ENCODE data around the gene PIBF1.
"Not testable (repeated sequence)": the region's sequence is repeated elsewhere in the genome, so short reads cannot be mapped to it uniquely, and the experiment has no call there.

The PIBF1 gene

DNA sequence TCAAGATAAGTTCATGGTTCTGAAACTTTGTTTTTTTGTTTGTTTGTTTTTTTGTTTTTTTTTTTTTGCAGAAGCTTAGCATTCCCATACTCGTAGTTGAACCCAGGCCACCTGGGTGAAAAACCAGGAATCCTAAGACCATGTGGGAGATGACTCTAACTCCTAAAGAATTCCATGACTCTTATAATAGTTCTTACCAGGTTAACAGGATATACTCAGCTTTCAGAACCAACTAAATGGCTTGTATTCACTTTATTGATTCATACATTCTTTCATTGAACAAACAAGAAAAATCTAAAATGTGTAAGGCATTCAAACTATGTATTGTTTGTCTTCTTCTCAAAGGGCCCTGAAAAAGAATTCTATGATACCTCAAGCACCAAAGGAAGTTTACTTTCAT lies 236.4 kb downstream of the PIBF1 start:
- no peak for DNase-seq (ENCODE audit: low spot score)

- DNase-seq (ENCODE audit: low spot score), result no peak
These were observed 243.5 kb downstream of the PIBF1 start for GRCh38 chr13:73025217-73026012.

GRCh38 chr13:73034901-73035300 lies 253.0 kb downstream of the PIBF1 start:
- no peak for DNase-seq (ENCODE audit: low spot score)

DNA sequence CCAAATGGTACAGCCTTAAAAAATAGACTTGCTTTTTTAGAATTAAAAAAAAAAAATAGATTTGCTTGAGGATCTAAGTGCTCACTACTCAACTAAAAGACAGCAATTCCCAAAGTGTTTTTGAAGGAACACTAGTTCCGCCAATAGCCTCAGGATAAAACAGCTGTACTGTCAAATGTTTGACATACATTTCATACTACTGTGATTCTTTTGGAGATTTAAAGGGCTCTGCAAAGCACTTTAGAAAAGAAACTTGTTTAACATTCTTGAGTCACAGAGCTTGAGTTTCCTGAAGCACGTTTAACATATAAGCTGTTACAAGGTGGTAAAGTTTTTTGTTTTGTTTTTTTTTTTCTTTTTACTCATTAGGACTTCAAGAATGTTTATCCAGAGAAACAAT lies 253.7 kb downstream of the PIBF1 start:
- DNase-seq (ENCODE audit: low spot score), result no peak

DNA sequence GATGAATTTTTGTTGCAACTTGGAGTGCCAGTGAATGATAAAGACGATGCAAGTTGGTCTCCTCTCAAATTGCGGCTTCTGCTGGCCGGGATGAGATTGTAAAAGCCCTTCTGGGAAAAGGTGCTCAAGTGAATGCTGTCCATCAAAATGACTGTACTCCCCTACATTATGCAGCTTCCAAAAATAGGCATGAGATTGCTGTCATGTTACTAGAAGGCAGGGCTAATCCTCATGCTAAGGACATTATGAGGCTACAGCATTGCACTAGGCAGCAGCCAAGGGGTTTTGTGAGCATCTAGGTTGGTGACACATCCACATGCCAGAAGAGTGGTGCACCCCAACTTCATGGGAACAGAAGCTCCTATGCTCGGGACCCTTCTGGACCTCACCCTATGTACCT lies 254.6 kb downstream of the PIBF1 start:
- no peak for DNase-seq (ENCODE audit: low spot score)

DNA sequence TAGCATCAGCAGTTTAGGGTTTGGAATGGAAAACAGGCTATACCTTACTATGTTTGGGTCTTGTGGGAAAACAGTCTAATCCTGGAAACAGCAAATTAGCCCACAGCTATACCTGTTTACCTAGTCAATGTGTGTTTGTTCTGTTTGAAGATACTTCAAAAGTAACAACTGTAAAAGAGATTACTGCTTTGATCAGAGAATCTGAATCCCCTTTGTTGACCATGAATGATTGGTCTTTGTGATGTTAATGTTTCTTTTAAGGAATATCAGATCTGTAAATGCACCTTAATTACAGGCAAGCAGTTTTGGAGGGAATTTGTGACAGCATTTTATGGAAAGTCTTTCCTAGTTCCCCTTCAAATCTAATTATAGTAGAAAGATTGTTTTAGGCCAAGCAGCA lies 256.1 kb downstream of the PIBF1 start:
- no peak for DNase-seq (ENCODE audit: low spot score)

GRCh38 chr13:73039201-73040108 lies 257.5 kb downstream of the PIBF1 start:
- no peak for DNase-seq (ENCODE audit: low spot score)

- DNase-seq (ENCODE audit: low spot score), result no peak
These were observed 258.6 kb downstream of the PIBF1 start for GRCh38 chr13:73040484-73040883.

DNA sequence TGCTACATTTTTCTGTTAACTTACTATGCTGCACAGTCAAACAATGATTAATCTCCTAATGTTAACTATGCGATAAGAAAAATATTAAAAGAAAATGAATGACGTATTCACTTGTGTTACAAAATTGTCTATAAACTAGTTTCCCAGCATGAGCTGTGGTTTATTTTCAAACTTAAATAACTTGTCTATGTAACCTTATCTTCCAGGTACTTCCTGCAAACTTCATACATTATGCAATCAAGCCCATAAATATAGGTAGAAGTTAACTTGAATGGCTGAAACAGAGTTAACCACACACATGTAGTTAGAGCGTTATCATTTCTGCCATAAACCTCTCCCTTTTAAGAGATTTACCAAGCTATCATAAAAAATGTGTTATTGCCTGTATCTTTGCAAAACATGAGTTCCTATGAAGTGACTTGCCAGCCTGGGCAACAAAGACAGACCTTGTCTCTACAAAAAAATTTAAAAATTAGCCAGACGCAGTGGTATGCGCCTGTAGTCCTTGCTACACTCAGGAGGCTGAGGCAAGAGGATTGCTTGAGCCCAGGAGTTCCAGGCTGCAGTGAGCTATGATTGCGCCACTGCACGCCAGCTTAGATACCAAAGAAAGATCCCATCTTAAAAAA lies 259.1 kb downstream of the PIBF1 start:
- no peak for DNase-seq (ENCODE audit: low spot score)

GRCh38 chr13:73045031-73045430 lies 263.1 kb downstream of the PIBF1 start:
- DNase-seq (ENCODE audit: low spot score), result no peak

- DNase-seq (ENCODE audit: low spot score), result not testable (repeated sequence)
These were observed 266.7 kb downstream of the PIBF1 start for GRCh38 chr13:73048615-73049014.

DNA sequence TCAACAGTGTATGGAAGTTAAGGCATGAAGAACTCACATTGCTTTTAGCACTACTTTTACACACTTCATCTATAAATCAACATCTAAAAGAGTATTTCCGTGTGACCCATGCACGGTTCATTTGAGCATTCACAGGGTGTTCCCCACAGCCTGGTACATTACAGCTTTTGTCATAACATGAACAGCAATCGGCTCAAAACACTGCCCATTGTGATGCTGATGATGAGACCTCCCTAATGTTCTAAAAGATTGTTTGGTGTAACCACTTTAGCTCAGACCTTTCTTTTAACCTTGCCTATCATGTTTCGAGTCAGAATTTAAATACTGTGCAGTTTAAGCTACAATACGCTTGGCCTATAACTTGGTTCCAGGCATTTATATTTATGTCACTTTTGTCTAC lies 272.8 kb downstream of the PIBF1 start:
- no peak for DNase-seq (ENCODE audit: low spot score)

- DNase-seq (ENCODE audit: low spot score), result no peak
These were observed 274.1 kb downstream of the PIBF1 start for GRCh38 chr13:73055813-73056564.

- DNase-seq (ENCODE audit: low spot score), result no peak
These were observed 274.6 kb downstream of the PIBF1 start for GRCh38 chr13:73056565-73056962.

DNA sequence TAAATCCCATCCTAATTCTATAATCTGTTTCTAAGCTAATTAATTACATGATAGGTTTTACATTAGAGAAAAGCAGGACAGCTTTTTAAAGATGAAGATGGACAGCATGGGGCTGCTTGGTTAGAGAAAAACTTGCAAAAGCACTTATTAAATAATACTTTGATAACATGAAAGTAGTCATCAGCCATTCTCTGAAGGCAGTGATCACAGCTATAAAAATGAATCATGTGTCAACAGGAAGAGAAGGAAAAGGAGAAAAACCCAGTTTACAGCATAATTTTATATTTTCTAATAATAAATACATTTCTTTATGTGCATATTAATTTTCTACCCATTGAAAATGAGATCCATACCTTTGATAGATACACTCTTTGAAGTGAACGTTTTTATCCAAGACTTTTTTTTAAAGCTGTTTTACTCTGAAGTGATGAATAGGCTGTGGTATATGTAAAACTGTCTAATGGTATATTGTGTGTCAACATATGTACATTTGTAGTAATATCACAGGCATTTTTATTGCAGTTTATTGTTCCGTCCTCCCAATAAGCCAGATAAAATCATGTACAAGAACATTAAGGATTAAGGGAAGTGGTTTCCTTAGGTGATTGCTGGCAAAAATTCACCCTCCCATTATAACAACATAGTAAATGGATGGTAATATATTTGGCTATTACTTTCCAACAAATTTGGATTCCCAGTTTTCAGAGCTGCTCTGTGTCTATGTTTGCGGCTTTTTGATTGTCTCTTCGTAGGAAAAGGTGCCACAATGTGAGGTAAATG lies 275.5 kb downstream of the PIBF1 start:
- no peak for DNase-seq (ENCODE audit: low spot score)

DNA sequence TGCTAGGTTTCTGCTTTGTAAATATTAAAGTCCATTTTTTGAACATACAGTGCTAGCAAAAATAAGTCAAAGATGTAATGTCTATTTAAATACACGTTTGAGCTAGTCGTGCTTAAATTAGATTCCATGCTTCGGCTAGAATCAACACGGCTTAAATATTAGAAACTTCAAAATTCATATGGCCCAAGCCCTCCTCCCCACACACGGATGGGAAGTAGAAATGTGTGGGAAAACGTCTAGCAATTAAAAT lies 276.1 kb downstream of the PIBF1 start:
- DNase-seq (ENCODE audit: low spot score), result no peak

- no peak for DNase-seq (ENCODE audit: low spot score)
These were observed 276.5 kb downstream of the PIBF1 start for GRCh38 chr13:73058432-73058735.

- DNase-seq (ENCODE audit: low spot score), result peak; percentile 99
These were observed 277.0 kb downstream of the PIBF1 start, which contains the start of gene KLF5 for GRCh38 chr13:73058736-73059459. KLF5 (plus strand) TSS chr13:73059005; CDS start chr13:73059328, 323 bp downstream.

DNA sequence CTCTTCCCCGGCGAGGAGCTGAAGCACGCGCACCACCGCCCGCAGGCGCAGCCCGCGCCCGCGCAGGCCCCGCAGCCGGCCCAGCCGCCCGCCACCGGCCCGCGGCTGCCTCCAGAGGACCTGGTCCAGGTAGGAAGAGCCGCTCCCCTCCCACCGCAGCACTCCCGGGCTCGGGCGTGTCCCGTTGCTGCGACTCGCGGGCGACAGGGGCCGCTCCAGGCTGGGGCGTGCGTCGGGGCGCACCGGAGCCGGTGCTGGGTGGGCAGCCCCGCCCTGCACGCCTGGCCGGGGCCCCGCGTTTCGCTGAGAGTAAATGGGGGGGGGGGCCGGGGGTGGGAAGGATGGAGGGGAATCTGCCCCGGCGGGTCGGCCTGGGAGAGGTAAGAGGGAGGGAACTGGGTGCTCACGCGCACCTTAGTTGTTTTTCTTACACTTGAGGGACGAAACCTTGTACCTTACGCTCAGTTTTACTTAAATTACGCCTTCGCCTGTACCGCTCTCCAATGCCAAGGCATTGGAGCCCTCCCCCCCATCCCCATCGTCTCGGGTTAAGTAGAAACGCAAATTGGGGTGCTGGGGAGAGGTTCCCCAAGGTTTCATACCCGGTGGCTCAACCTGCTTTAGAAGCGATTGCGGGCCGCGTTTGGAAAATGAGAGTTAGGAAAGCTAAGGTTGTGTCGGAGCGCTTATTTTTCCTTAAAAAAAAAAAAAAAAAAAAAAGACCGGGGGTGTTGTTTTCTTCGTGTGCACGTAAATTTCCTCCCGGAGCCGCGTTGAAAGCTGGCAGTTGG lies 277.7 kb downstream of the PIBF1 start:
- peak; percentile 81 for DNase-seq (ENCODE audit: low spot score)

All from ecto neural progenitor cell (in vitro differentiated cells).